ENCODE results near the gene HS6ST3. TPM values are rescaled to one million over a fixed set of nuclear protein-coding genes. Genes with fewer than 3 reads are reported as not detected.

HS6ST3 gene
- total RNA-seq, 1 donor from 2014 or later: 1.3 TPM

GRCh38 chr13:96651598-96651997 is 561.7 kb downstream of the HS6ST3 start:
- Mint-ChIP-seq H3K4me1 (ENCODE audit: low read depth, unreplicated experiment) (no peaks in the 10 kb centered on the region), H3K36me3 (ENCODE audit: unreplicated experiment) (no peaks in the 10 kb centered on the region), H3K27me3 (ENCODE audit: unreplicated experiment) (no peaks in the 10 kb centered on the region), H3K27ac (ENCODE audit: unreplicated experiment) (no peak overlapping the region), H3K9me3 (ENCODE audit: unreplicated experiment) (peaks cover 4% of the 10 kb centered on the region), H3K4me3 (ENCODE audit: unreplicated experiment) (no peak overlapping the region)
- no peak for TF ChIP-seq CTCF (IDR thresholded peaks at IDR 0.05; ENCODE audit: partially characterized antibody, unreplicated experiment)
- DNase-seq: no peak

- Mint-ChIP-seq H3K36me3 (ENCODE audit: unreplicated experiment) (no peaks in the 10 kb centered on the region), H3K27me3 (ENCODE audit: unreplicated experiment) (no peaks in the 10 kb centered on the region), H3K27ac (ENCODE audit: unreplicated experiment) (no peak overlapping the region), H3K4me1 (ENCODE audit: low read depth, unreplicated experiment) (no peaks in the 10 kb centered on the region), H3K9me3 (ENCODE audit: unreplicated experiment) (peaks cover 5% of the 10 kb centered on the region), H3K4me3 (ENCODE audit: unreplicated experiment) (no peak overlapping the region)
- no peak for DNase-seq
- TF ChIP-seq CTCF (IDR thresholded peaks at IDR 0.05; ENCODE audit: partially characterized antibody, unreplicated experiment): no peak
Measured at GRCh38 chr13:96652506-96652905, 562.6 kb downstream of the HS6ST3 start.

GRCh38 chr13:96661612-96662011 is 571.7 kb downstream of the HS6ST3 start:
- H3K9me3 Mint-ChIP-seq (ENCODE audit: unreplicated experiment): peaks cover 3% of the 10 kb centered on the region
- no peak for TF ChIP-seq CTCF (IDR thresholded peaks at IDR 0.05; ENCODE audit: partially characterized antibody, unreplicated experiment)
- no peak overlapping the region for H3K4me3 Mint-ChIP-seq (ENCODE audit: unreplicated experiment)
- DNase-seq: no peak
- no peaks in the 10 kb centered on the region for H3K27me3 Mint-ChIP-seq (ENCODE audit: unreplicated experiment)
- H3K27ac Mint-ChIP-seq (ENCODE audit: unreplicated experiment): no peak overlapping the region
- no peaks in the 10 kb centered on the region for H3K4me1 Mint-ChIP-seq (ENCODE audit: low read depth, unreplicated experiment)
- peaks cover 8% of the 10 kb centered on the region for H3K36me3 Mint-ChIP-seq (ENCODE audit: unreplicated experiment)

GRCh38 chr13:96662036-96662435 is 572.1 kb downstream of the HS6ST3 start:
- H3K4me1 Mint-ChIP-seq (ENCODE audit: low read depth, unreplicated experiment): no peaks in the 10 kb centered on the region

More at GRCh38 chr13:96662036-96662435, 572.1 kb downstream of the HS6ST3 start:
- H3K27me3 Mint-ChIP-seq (ENCODE audit: unreplicated experiment): no peaks in the 10 kb centered on the region
- no peak for DNase-seq
- peaks cover 1% of the 10 kb centered on the region for H3K9me3 Mint-ChIP-seq (ENCODE audit: unreplicated experiment)
- H3K36me3 Mint-ChIP-seq (ENCODE audit: unreplicated experiment): peaks cover 8% of the 10 kb centered on the region
- TF ChIP-seq CTCF (IDR thresholded peaks at IDR 0.05; ENCODE audit: partially characterized antibody, unreplicated experiment): no peak
- H3K4me3 Mint-ChIP-seq (ENCODE audit: unreplicated experiment): no peak overlapping the region
- no peak overlapping the region for H3K27ac Mint-ChIP-seq (ENCODE audit: unreplicated experiment)
